Subcutaneous adipose tissue (tissue), 4 donors: Measurements from ENCODE around the gene NPPB. TPM values are rescaled to one million over a fixed set of nuclear protein-coding genes. Genes with fewer than 3 reads are reported as not detected.

Experiments
- CTCF ChIP-seq: fragments of 450-650 bp; IDR thresholded peaks from one replicate; pipeline ENCODE4 v1.5.1; 2016; ENCODE audit warnings: low read depth, mild to moderate bottlenecking, control low read depth, antibody characterized with exemption, moderate library complexity
- small RNA-seq: library from RNA; depleted of rRNA; stranded (forward); fragments of <200 nt; gene quantifications from one replicate; pipeline ENCODE3, GENCODE V24; 2016
- total RNA-seq, 4 donors: library from RNA; depleted of rRNA; stranded (reverse); fragments of >200 nt; gene quantifications; one replicate each; pipeline ENCODE4 v1.1.0, GENCODE V29; 2016

The NPPB gene
- total RNA-seq, 4 donors from 2014 or later, result not detected

GRCh38 chr1:11817192-11817591 lies 41.6 kb downstream of the NPPB start:
- no peak for TF ChIP-seq CTCF

GRCh38 chr1:11813021-11813420 lies 45.7 kb downstream of the NPPB start:
- TF ChIP-seq CTCF, result no peak

Small RNA genes within 50 kb of the gene (small RNA-seq; reads per million reads assigned to genes)
- gene RF02156, result not detected
- gene RF02157, result not detected
- gene RF02158, result not detected

Other genes starting within 250 kb of the NPPB start
- gene FBXO2, start 204.5 kb downstream of the NPPB start, total RNA-seq, result under 1 TPM in 2 of 4 donors, not detected in 2; 0.22 to 0.51 TPM
- 10 to 100 TPM in 1 of 4 donors, 1 to 10 TPM in 3; 6.2 to 13.1 (median 7.8) TPM for gene FBXO44, start 204.1 kb downstream of the NPPB start, total RNA-seq
- 10 to 100 TPM in 3 of 4 donors, 1 to 10 TPM in 1; 8.2 to 16.6 (median 13.5) TPM for gene FBXO6, start 194.7 kb downstream of the NPPB start, total RNA-seq
- gene MAD2L2, start 177.8 kb downstream of the NPPB start, total RNA-seq, result 10 to 100 TPM; 20.5 to 44.5 (median 25.8) TPM
- under 1 TPM in 1 of 4 donors, not detected in 3; 0.17 TPM for gene DRAXIN, start 167.2 kb downstream of the NPPB start, total RNA-seq
- gene AGTRAP, start 122.8 kb downstream of the NPPB start, total RNA-seq, result 10 to 100 TPM; 22.0 to 82.3 (median 58.3) TPM
- gene C1orf167, start 96.8 kb downstream of the NPPB start, total RNA-seq, result 1 to 10 TPM in 1 of 4 donors, under 1 TPM in 1, not detected in 2; 0.17 to 3.9 TPM
- 10 to 100 TPM; 13.4 to 38.8 (median 27.7) TPM for gene MTHFR, start 53.0 kb downstream of the NPPB start, total RNA-seq
- gene CLCN6, start 52.8 kb downstream of the NPPB start, total RNA-seq, result 10 to 100 TPM; 14.4 to 21.2 (median 20.5) TPM
- gene NPPA, start 11.2 kb downstream of the NPPB start, total RNA-seq, result not detected
- gene KIAA2013, start 67.5 kb upstream of the NPPB start, total RNA-seq, result 10 to 100 TPM; 39.0 to 78.6 (median 49.1) TPM
- gene PLOD1, start 75.8 kb upstream of the NPPB start, total RNA-seq, result 10 to 100 TPM; 34.4 to 95.1 (median 72.7) TPM
- gene MFN2, start 121.5 kb upstream of the NPPB start, total RNA-seq, result 10 to 100 TPM; 46.5 to 69.9 (median 48.8) TPM
- 10 to 100 TPM; 17.1 to 26.3 (median 22.1) TPM for gene MIIP, start 160.6 kb upstream of the NPPB start, total RNA-seq
- 1 to 10 TPM; 1.5 to 7.2 (median 2.9) TPM for gene TNFRSF8, start 204.4 kb upstream of the NPPB start, total RNA-seq